Measurements from ENCODE around the gene CDC20B.
"Not testable (repeated sequence)": the region's sequence is repeated elsewhere in the genome, so short reads cannot be mapped to it uniquely, and the experiment has no call there.

CDC20B gene

GRCh38 chr5:55104036-55104772 is 68.8 kb downstream of the CDC20B start:
- no peak for DNase-seq (ENCODE audit: low spot score)

- no peak for DNase-seq (ENCODE audit: low spot score)
Observed at GRCh38 chr5:55102348-55102747, 70.6 kb downstream of the CDC20B start, which contains the start of gene GZMA. Gene GZMA, plus strand, starts transcription at chr5:55102646. Its CDS starts 37 bp downstream, at chr5:55102683.

- DNase-seq (ENCODE audit: low spot score) = no peak
Observed at GRCh38 chr5:55101556-55102276, 71.3 kb downstream of the CDC20B start.

DNA sequence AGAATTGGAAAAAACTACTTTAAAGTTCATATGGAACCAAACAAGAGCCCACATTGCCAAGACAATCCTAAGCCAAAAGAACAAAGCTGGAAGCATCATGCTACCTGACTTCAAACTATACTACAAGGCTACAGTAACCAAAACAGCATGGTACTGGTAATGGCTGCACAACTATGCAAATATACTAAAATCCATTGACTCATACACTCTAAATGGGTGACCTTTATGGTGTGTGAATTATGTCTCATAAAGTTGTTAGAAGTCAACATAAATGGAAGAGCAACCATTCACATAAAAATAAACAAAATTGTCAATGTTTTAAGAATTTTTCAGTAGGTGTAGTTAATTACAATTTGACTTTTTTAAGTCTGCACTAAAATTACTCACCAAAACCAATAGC is 71.8 kb downstream of the CDC20B start:
- not testable (repeated sequence) for DNase-seq (ENCODE audit: low spot score)

GRCh38 chr5:55096861-55097260 is 76.1 kb downstream of the CDC20B start:
- DNase-seq (ENCODE audit: low spot score) = no peak

DNA sequence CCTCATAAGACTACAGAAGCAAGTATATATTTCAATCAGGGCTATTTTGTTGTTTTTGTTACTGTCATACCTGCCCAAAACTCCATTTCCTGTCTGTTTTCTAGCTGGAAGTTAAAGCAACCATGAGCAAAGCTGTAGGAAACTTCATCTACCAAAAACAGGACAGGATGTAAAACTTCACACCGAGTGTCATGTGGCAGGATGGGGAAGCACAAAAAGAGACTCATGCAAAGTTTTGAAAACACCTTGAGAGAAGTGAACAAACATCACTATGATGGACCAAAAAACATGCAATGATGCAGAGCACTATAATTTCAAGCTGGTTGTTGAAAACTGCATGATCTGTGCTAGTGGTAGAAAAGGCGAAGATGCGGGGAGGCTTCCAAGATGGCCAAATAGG is 76.8 kb downstream of the CDC20B start:
- DNase-seq (ENCODE audit: low spot score) = no peak

- DNase-seq (ENCODE audit: low spot score) = not testable (repeated sequence)
Observed at GRCh38 chr5:55091011-55091410, 82.0 kb downstream of the CDC20B start.

DNA sequence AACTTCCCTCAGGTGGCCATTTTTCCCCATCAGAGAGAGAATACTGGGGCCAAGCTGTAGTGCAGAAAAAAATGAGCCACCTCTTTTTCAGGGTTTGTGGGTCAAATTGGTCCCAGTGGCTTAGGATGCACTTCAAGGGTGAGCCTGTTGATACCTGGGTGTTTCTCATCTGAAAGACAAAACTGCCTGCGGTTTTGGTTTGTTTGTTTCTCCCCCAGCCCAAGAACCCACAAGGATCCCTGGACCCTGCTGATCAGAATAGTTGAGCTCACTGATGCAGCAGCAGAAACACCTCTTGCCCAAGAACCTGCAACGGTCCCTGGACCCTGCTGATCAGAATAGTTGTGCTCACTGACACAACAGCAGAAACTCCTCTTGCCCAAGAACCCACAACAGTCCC is 83.7 kb downstream of the CDC20B start:
- DNase-seq (ENCODE audit: low spot score) = not testable (repeated sequence)

DNA sequence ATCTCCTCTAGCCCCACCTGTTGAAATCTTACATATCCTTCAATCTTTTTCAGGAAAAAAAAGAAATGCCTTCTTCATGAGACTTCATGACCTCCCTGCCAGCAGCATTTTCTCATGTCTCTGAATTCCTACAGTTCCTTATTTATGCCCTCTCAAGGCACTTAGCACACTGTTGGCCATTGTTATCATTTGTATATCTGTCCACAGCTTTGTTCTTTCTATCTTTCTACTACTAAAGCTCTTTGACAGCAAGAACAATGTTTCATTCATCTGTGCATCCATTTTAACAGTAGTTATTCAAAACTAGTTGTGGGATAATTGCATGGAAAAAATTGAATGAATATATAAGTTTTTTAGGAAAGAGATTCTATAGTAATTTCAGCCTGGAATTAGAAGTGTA is 91.4 kb downstream of the CDC20B start:
- no peak for DNase-seq (ENCODE audit: low spot score)

DNA sequence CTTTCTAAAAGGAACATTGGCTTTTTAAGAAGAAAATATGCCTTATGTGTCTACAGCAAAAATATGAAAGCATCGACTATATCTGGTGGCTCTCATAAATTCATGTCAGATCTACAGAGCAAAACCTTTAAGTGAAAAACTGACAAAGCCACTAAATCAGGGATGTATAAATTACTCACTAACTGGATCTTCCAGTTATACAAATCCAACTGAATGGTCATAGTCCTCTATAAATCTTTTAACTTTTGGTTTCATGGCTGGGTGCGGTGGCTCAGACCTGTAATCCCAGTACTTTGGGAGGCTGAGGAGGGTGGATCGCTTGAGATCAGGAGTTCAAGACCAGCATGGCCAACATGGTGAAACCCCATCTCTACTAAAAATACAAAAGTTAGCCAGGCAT is 99.8 kb downstream of the CDC20B start:
- DNase-seq (ENCODE audit: low spot score) = no peak

DNA sequence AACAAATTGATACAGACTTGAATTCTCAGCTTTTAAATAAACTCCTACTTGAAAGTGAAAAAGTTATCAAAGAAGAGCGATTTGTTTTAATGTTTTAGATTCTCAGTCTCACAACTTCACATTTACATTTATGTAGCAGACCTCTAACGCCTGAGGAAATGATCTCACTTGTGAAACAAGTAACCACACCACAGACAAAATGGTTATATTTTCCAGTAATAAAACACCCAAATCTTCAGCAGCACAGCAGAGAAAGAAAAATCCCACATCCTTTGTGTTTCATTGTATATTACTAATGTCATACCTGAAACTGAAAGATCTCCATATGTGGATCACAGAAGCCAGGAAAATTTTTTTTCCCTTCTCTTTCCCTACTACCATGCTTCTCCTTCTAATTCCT is 100.3 kb downstream of the CDC20B start:
- DNase-seq (ENCODE audit: low spot score) = no peak

- no peak for DNase-seq (ENCODE audit: low spot score)
Observed at GRCh38 chr5:55071413-55071812, 101.6 kb downstream of the CDC20B start.

DNA sequence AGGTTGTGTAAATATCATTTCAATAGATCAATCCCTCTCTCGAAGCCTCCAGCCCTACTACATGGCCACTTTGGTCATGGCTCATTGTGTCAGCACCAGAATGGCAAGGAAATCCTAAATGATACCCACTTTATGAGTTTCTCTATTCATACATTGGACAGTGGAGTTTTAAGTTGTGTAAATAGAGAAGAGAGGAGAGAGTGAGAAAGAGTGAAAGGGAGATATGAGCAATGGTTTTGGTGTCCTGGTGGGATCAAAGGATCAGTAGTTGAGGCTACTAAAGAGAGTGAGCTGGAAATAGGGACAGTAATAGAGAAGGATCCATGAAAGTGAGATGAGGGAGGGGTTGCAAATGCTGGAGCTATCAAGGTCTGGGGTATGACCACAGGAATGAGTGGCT is 102.0 kb downstream of the CDC20B start:
- no peak for DNase-seq (ENCODE audit: low spot score)

- no peak for DNase-seq (ENCODE audit: low spot score)
Observed at GRCh38 chr5:55066277-55066676, 106.7 kb downstream of the CDC20B start.

DNA sequence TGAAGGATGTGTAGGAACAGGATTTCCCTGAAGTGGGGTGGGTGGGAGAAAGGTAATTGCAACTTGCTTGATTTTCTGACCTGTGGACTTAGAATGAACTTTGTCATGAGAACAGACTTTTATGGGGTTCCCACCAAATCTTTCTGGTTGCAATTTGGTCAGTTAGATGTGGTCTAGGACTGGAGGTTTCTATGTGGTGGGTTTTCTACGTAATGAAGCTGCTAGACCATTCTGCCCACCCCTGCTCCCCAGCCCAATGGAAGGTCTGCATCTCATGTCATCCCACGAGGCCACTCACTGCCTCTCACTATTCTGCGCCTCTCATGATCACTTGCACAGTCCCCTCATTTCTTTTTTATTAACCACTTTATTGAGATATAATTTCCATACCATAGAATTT is 108.5 kb downstream of the CDC20B start:
- no peak for DNase-seq (ENCODE audit: low spot score)

DNA sequence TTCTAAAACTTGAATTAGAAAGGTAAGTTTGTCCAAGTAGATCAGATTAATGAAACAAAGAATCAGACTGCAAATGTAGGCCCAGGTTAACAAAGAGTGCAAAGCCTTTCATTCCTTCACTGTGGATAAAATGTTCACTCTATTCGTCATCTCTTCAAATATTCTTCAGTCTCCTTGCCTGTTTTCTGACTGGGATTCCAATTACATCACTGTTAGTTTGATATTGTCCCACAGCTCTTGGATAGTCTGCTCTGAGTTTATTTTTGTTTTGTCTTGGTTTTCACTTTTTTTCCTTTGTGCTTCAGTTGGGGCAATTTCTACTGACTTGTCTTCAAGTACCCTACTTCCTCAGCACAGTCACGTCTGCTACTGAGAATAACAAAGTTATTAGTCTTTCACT is 109.1 kb downstream of the CDC20B start:
- no peak for DNase-seq (ENCODE audit: low spot score)

DNA sequence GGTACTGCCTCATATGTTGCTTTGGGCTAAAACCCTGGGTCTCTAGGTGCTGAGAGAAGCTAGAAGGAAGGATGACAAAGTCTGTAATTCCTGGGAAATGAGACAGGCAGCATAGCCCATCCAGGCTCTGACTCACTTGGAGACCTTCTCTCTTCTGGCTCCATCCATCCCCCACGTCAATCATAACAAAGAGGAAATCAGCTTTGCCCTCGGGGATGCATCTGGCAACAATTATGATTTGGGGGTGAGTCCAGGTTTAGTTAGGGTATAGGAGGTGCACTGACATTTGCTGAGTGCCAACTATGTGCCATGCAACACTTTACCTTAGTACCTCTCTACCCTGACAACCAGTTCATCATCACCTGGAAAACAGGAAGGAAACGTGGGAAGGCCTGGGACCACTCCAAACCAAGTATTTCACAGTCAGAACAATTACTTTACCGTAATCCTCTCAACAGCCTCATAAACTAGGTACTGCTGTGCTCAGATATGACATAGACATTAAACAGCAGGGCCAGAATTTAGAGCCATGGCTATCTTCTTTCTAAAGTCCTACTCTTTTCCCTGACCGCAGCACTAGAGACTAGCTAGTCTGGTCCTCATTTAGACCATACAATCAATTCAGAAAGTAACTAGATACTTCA is 109.6 kb downstream of the CDC20B start:
- DNase-seq (ENCODE audit: low spot score) = no peak

Measured in LoVo (cell line).